A549 (cell line): Measurements from ENCODE around the gene TMEM9.

Experiments used
- BCL3 ChIP-seq: fragments of >200 bp; sonication (Bioruptor Twin); formaldehyde crosslinking; IDR thresholded peaks from 3 replicates; pipeline ENCODE4 v1.6.1; 2016
- EP300 ChIP-seq, 2 experiments: fragments of >200 bp; sonication (Bioruptor Twin); formaldehyde crosslinking; IDR thresholded peaks; 2 replicates in 1 of 2; 3 replicates in 1 of 2; pipeline ENCODE4 v1.6.1; 2016 to 2017
- HOXA7 ChIP-seq: fragments of 250-450 bp; sonication (Bioruptor Pico); IDR thresholded peaks from 2 replicates; pipeline ENCODE4 v1.5.0; 2020; ENCODE audit warnings: mild to moderate bottlenecking, moderate library complexity
- JUN ChIP-seq, 2 experiments: fragments of >200 bp; sonication (Bioruptor Twin); formaldehyde crosslinking; IDR thresholded peaks; 2 replicates in 1 of 2; 3 replicates in 1 of 2; pipeline ENCODE4 v1.6.1; 2016 to 2017
- MAFK ChIP-seq: fragments of 450-650 bp; IDR thresholded peaks from 2 replicates; pipeline ENCODE4 v1.6.1; 2014; ENCODE audit not compliant: partially characterized antibody
- MAX ChIP-seq: IDR thresholded peaks from 2 replicates; pipeline ENCODE4 v1.6.1; 2012
- POLR2A ChIP-seq: IDR thresholded peaks from 2 replicates; pipeline ENCODE4 v1.6.1; 2012; ENCODE audit warnings: mild to moderate bottlenecking, low read length
- RAD21 ChIP-seq, 2 experiments: fragments of >200 bp in 1 of 2; sonication (Bioruptor Twin) in 1 of 2; formaldehyde crosslinking in 1 of 2; IDR thresholded peaks in 1 of 2; conservative IDR thresholded peaks in 1 of 2; 2 replicates in 1 of 2; 3 replicates in 1 of 2; pipeline ENCODE4 v1.6.1; 2012 to 2018; ENCODE audit warnings: inconsistent platforms in 1 of 2
- REST ChIP-seq: fragments of 200-600 bp; sonication (generic); IDR thresholded peaks from 2 replicates; pipeline ENCODE4 v1.6.1; 2016; ENCODE audit warnings: antibody characterized with exemption, mild to moderate bottlenecking, moderate library complexity
- TF ChIP-seq, protein P1 (sequence below): fragments of >200 bp; sonication (Bioruptor Twin); formaldehyde crosslinking; IDR thresholded peaks from 3 replicates; pipeline ENCODE4 v1.5.1; 2016

GRCh38 chr1:201125800-201126199 is 28.5 kb downstream of the TMEM9 start:
- TF ChIP-seq RAD21 (conservative IDR thresholded peaks at IDR 0.05 in 1 of 2, IDR thresholded peaks at IDR 0.05 in 1 of 2) = no peak
- TF ChIP-seq, protein P1, sequence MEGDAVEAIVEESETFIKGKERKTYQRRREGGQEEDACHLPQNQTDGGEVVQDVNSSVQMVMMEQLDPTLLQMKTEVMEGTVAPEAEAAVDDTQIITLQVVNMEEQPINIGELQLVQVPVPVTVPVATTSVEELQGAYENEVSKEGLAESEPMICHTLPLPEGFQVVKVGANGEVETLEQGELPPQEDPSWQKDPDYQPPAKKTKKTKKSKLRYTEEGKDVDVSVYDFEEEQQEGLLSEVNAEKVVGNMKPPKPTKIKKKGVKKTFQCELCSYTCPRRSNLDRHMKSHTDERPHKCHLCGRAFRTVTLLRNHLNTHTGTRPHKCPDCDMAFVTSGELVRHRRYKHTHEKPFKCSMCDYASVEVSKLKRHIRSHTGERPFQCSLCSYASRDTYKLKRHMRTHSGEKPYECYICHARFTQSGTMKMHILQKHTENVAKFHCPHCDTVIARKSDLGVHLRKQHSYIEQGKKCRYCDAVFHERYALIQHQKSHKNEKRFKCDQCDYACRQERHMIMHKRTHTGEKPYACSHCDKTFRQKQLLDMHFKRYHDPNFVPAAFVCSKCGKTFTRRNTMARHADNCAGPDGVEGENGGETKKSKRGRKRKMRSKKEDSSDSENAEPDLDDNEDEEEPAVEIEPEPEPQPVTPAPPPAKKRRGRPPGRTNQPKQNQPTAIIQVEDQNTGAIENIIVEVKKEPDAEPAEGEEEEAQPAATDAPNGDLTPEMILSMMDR = no peak
- TF ChIP-seq JUN (IDR thresholded peaks at IDR 0.05) = no peak
- no peak for TF ChIP-seq HOXA7 (CRISPR knock-in tag)
- no peak for TF ChIP-seq POLR2A
- no peak for TF ChIP-seq MAX
- TF ChIP-seq EP300 (IDR thresholded peaks at IDR 0.05) = no peak
- TF ChIP-seq BCL3 = no peak
- TF ChIP-seq REST = no peak
- no peak for TF ChIP-seq MAFK
